Raji (cell line): ENCODE measurements around the gene PNMA6A.

Experiments
- POLR2A ChIP-seq: IDR thresholded peaks from 2 replicates; pipeline ENCODE4 v1.6.1; 2011; ENCODE audit warnings: low read depth, low read length, control low read depth; ENCODE audit not compliant: insufficient read depth

PNMA6A gene

GRCh38 chrX:153074935-153075334 is 2.7 kb downstream of the PNMA6A start:
- no peak for TF ChIP-seq POLR2A

DNA sequence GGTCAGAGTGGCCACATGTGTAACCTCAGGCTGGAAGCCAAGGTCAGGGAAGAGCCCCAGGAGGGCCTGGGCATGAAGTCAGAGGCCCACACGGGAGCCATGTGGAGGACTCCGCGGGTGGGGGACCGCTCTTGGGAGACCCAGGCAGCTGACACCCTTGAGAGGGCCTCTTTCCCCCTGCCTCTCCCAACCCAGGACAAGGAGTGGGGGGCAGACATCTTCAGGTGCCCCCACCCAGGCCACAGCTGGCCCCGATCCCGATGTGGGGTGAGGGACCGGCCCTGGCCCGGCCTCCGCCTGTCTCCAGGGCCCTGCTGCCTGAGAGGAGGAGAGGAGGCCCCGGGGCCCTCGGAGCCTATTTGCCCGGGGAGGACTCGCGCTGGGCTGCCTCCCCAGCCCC is 3.1 kb downstream of the PNMA6A start:
- no peak for TF ChIP-seq POLR2A

DNA sequence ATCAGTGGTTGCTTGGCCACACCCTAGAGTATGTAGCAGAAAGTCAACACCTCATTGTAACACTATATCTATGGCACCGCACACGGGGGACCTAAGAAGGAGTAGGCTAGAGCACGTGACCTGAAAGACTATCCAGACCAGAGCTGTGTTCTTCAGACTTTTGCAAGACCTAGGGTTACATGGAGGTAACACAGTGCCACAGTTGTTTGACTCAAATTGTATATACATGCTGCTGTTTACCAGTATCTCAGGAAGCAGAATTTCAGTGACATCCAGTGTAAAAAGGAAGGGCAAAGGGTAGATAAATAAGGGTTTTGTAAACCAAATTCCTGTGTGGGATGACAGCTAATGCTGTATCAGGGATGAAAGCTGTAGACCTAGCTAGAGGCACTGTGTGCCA is 30.2 kb downstream of the PNMA6A start:
- no peak for TF ChIP-seq POLR2A
